ENCODE data around the gene ZNF57. TPM values are rescaled to one million over a fixed set of nuclear protein-coding genes. Genes with fewer than 3 reads are reported as not detected.

The ZNF57 gene
- total and polyA plus RNA-seq, 2 of the 13 experiments (the other 11 are each of a cell fraction or from before 2014, with no cell fraction given) = 6.6 to 17.5 TPM

DNA sequence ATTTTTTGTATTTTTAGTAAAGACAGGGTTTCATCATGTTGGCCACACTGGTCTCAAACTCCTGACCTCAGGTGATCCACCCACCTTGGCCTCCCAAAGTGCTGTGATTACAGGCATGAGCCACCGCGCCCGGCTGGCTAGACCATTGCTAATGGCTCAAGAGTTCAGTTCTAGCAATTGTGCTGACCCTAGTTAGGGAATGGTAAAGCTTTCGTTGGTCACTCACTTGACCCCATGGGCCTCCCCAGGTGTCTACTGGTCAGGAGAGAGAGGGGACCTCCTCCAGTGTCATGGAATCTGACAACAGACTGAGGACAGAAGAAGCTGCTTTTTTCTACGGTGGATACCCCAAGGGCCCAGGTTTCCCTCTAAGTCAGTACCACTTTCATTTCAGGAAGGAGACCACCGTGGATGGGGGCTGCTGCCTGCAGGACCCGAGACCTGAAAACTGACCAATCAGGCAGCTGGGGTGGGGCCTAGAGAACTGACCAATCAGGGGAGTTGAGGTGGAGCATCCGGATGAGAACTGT lies 34.2 kb upstream of the ZNF57 start (continued):
- TF ChIP-seq E2F1 (CRISPR knock-in tag; IDR thresholded peaks at IDR 0.05) (no peak), NKX3-1 (CRISPR knock-in tag; IDR thresholded peaks at IDR 0.05) (no peak), ZNF713 (CRISPR knock-in tag; IDR thresholded peaks at IDR 0.05) (no peak), HDAC2 (CRISPR knock-in tag; IDR thresholded peaks at IDR 0.05) (no peak), CHD2 (IDR thresholded peaks at IDR 0.05; ENCODE audit: low read depth, low read length) (no peak), ZBTB4 (CRISPR knock-in tag; IDR thresholded peaks at IDR 0.05; ENCODE audit: borderline replicate concordance) (no peak), ZNF788 (CRISPR knock-in tag; IDR thresholded peaks at IDR 0.05; ENCODE audit: borderline replicate concordance) (no peak), REST (IDR thresholded peaks at IDR 0.05; ENCODE audit: borderline replicate concordance in 1 of 2, low read depth in 1 of 2, low read length in 2 of 2) (no peak), PAXIP1 (CRISPR knock-in tag; conservative IDR thresholded peaks at IDR 0.05) (peak; percentile 20; the same call in 1 of the 2 replicates), ZNF205 (CRISPR knock-in tag; IDR thresholded peaks at IDR 0.05) (no peak), POLR2A (IDR thresholded peaks at IDR 0.05; ENCODE audit: insufficient read depth in 1 of 2, low read depth in 2 of 2, low read length in 2 of 2) (0 out of 4 replicates have a peak, but pooled peaks of 1 of the 2 experiments have one; percentile 14)
- TF ChIP-seq, protein P1, sequence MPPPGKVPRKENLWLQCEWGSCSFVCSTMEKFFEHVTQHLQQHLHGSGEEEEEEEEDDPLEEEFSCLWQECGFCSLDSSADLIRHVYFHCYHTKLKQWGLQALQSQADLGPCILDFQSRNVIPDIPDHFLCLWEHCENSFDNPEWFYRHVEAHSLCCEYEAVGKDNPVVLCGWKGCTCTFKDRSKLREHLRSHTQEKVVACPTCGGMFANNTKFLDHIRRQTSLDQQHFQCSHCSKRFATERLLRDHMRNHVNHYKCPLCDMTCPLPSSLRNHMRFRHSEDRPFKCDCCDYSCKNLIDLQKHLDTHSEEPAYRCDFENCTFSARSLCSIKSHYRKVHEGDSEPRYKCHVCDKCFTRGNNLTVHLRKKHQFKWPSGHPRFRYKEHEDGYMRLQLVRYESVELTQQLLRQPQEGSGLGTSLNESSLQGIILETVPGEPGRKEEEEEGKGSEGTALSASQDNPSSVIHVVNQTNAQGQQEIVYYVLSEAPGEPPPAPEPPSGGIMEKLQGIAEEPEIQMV (CRISPR knock-in tag; IDR thresholded peaks at IDR 0.05; ENCODE audit: low read depth) = no peak
